Amygdala (tissue), 56 donors: ENCODE measurements around the gene GTF2E1.
"Not testable (repeated sequence)": the region's sequence is repeated elsewhere in the genome, so short reads cannot be mapped to it uniquely, and the experiment has no call there.

Source experiments
- DNase-seq, 56 donors: peaks; one replicate each; lab custom pipeline; 2025; lab: John Stamatoyannopoulos, UW

The GTF2E1 gene

GRCh38 chr3:120742198-120742848, at the start of gene GTF2E1, which contains the start of gene RABL3:
Gene GTF2E1 (plus strand): TSS chr3:120742744. CDS start chr3:120750553, 7,809 bp downstream.
Gene RABL3 (minus strand): TSS chr3:120742516. CDS start chr3:120742507, 9 bp downstream.
- DNase-seq, result peak; percentile 76 to 100 (median 97)

- DNase-seq, result no peak
Observed at GRCh38 chr3:120693439-120694171, 48.9 kb upstream of the GTF2E1 start.

GRCh38 chr3:120699333-120699732, 43.2 kb upstream of the GTF2E1 start:
- no peak for DNase-seq

- no peak for DNase-seq
Observed at GRCh38 chr3:120705884-120706582, 36.5 kb upstream of the GTF2E1 start.

- no peak for DNase-seq
Observed at GRCh38 chr3:120706950-120707349, 35.6 kb upstream of the GTF2E1 start.

GRCh38 chr3:120708408-120708807, 34.1 kb upstream of the GTF2E1 start:
- no peak for DNase-seq

- no peak for DNase-seq
Observed at GRCh38 chr3:120710369-120710768, 32.2 kb upstream of the GTF2E1 start.

- DNase-seq, result no peak
Observed at GRCh38 chr3:120713262-120713661, 29.3 kb upstream of the GTF2E1 start.

- peak in 6 of 56 donors; percentile 1 to 11 (median 5) for DNase-seq
Observed at GRCh38 chr3:120719167-120719834, 23.2 kb upstream of the GTF2E1 start.

- no peak for DNase-seq
Observed at GRCh38 chr3:120726791-120727190, 15.8 kb upstream of the GTF2E1 start.

- DNase-seq, result no peak
Observed at GRCh38 chr3:120730576-120731542, 11.7 kb upstream of the GTF2E1 start.

- DNase-seq, result not testable (repeated sequence)
Observed at GRCh38 chr3:120738006-120738405, 4.5 kb upstream of the GTF2E1 start.

- no peak for DNase-seq
Observed at GRCh38 chr3:120741320-120741719, 1.2 kb upstream of the GTF2E1 start.

GRCh38 chr3:120741837-120742197, 727 bp upstream of the GTF2E1 start:
- no peak for DNase-seq

GRCh38 chr3:120742849-120743365, 363 bp downstream of the GTF2E1 start:
- peak in 1 of 56 donors; percentile 32 for DNase-seq

GRCh38 chr3:120743556-120744195, 1.1 kb downstream of the GTF2E1 start:
- no peak for DNase-seq

GRCh38 chr3:120745466-120745865, 2.9 kb downstream of the GTF2E1 start:
- no peak for DNase-seq

GRCh38 chr3:120749843-120750242, 7.3 kb downstream of the GTF2E1 start:
- no peak for DNase-seq

GRCh38 chr3:120752230-120752629, 9.7 kb downstream of the GTF2E1 start:
- no peak for DNase-seq
